ENCODE measurements around the gene KDM4C.

GRCh38 chr9:6843742-6844141 is 86.0 kb downstream of the KDM4C start:
- no peak for TF ChIP-seq CTCF (IDR thresholded peaks at IDR 0.05; ENCODE audit: low read length)
- TF ChIP-seq EZH2 (IDR thresholded peaks at IDR 0.05; ENCODE audit: borderline replicate concordance, low read length) = no peak
